GM23338 (cell line): ENCODE results near the gene KRT85. TPM values are rescaled to one million over a fixed set of nuclear protein-coding genes. Genes with fewer than 3 reads are reported as not detected.

Source experiments
- ATAC-seq: fragments of 200-7000 bp; cut with Tn5 transposase; 3 replicates; pipeline ENCODE4 v1.9.1; 2020
- DNase-seq: peaks from one replicate; pipeline ENCODE4 v3.0.0-alpha.2; 2015; ENCODE audit warnings: low spot score
- H2AFZ ChIP-seq: fragments of 200-600 bp; sonication (generic); 2 replicates; pipeline ENCODE4 v1.8.0; 2016; ENCODE audit warnings: antibody characterized with exemption, mild to moderate bottlenecking, moderate library complexity
- H3F3A ChIP-seq: fragments of 200-600 bp; sonication (generic); replicated peaks from 2 replicates; pipeline ENCODE4 v1.8.0; 2017; ENCODE audit warnings: antibody characterized with exemption, mixed run types, low read depth
- H3K27ac ChIP-seq: fragments of 200-600 bp; sonication (generic); 2 replicates; pipeline ENCODE4 v1.6.1; 2016; ENCODE audit warnings: low read depth
- H3K27me3 ChIP-seq: fragments of 200-600 bp; sonication (generic); 2 replicates; pipeline ENCODE4 v1.8.0; 2016; ENCODE audit warnings: mild to moderate bottlenecking, mixed run types, moderate library complexity; ENCODE audit not compliant: insufficient read depth
- H3K36me3 ChIP-seq: fragments of 200-600 bp; sonication (generic); 2 replicates; pipeline ENCODE4 v1.8.0; 2016; ENCODE audit warnings: mild to moderate bottlenecking; ENCODE audit not compliant: insufficient read depth
- H3K4me1 ChIP-seq: fragments of 200-600 bp; sonication (generic); 2 replicates; pipeline ENCODE4 v1.8.0; 2016; ENCODE audit warnings: mild to moderate bottlenecking, moderate library complexity; ENCODE audit not compliant: insufficient read depth
- H3K4me2 ChIP-seq: fragments of 200-600 bp; sonication (generic); 2 replicates; pipeline ENCODE4 v1.7.1; 2017; ENCODE audit warnings: mixed run types
- H3K4me3 ChIP-seq: fragments of 200-600 bp; sonication (generic); 2 replicates; pipeline ENCODE4 v1.6.1; 2016; ENCODE audit warnings: mixed run types
- H3K79me2 ChIP-seq: fragments of 200-600 bp; sonication (generic); replicated peaks from 2 replicates; pipeline ENCODE4 v1.8.0; 2017; ENCODE audit warnings: mild to moderate bottlenecking; ENCODE audit not compliant: insufficient read depth
- H3K9me2 ChIP-seq: fragments of 200-600 bp; sonication (generic); 2 replicates; pipeline ENCODE4 v1.8.0; 2017; ENCODE audit not compliant: insufficient read depth
- H4K20me1 ChIP-seq: fragments of 200-600 bp; sonication (generic); replicated peaks from 2 replicates; pipeline ENCODE4 v1.8.0; 2017; ENCODE audit warnings: mild to moderate bottlenecking; ENCODE audit not compliant: insufficient read depth
- H3K27ac Mint-ChIP-seq: 2 replicates; pipeline ENCODE4 v1.8.0; 2020; ENCODE audit warnings: inconsistent platforms, mild to moderate bottlenecking, moderate library complexity, mixed read lengths
- H3K27me3 Mint-ChIP-seq: 3 replicates; pipeline ENCODE4 v1.8.0; 2022; ENCODE audit warnings: low read depth, mild to moderate bottlenecking, moderate library complexity, mixed read lengths, inconsistent platforms; ENCODE audit not compliant: insufficient read depth, poor library complexity
- H3K36me3 Mint-ChIP-seq: 3 replicates; pipeline ENCODE4 v1.8.0; 2021; ENCODE audit warnings: low read depth, mild to moderate bottlenecking, inconsistent platforms, moderate library complexity, mixed read lengths
- H3K4me1 Mint-ChIP-seq: 3 replicates; pipeline ENCODE4 v1.8.0; 2020; ENCODE audit warnings: mild to moderate bottlenecking, inconsistent platforms, mixed read lengths
- H3K4me3 Mint-ChIP-seq: 3 replicates; pipeline ENCODE4 v1.8.0; 2021; ENCODE audit warnings: moderate library complexity, mild to moderate bottlenecking, inconsistent platforms, mixed read lengths
- H3K9me3 Mint-ChIP-seq: 3 replicates; pipeline ENCODE4 v1.8.0; 2020; ENCODE audit warnings: moderate library complexity, mild to moderate bottlenecking, inconsistent platforms, mixed read lengths
- CREB1 ChIP-seq: fragments of 250-450 bp; sonication (Bioruptor Pico); IDR thresholded peaks from 2 replicates; pipeline ENCODE4 v1.5.0; 2020; ENCODE audit warnings: low read depth, mild to moderate bottlenecking, moderate library complexity
- CTCF ChIP-seq, 2 experiments: fragments of 200-600 bp in 1 of 2; sonication (generic) in 1 of 2; conservative IDR thresholded peaks; 2 replicates each; pipeline versions ENCODE4 v1.5.1 to v1.6.1; 2016 to 2017; ENCODE audit warnings: antibody characterized with exemption in 2 of 2, low read depth in 2 of 2, mild to moderate bottlenecking in 2 of 2, moderate library complexity in 1 of 2
- EZH2phosphoT487 ChIP-seq: fragments of 200-600 bp; sonication (generic); IDR thresholded peaks from one replicate; pipeline ENCODE4 v1.8.1; 2018; ENCODE audit warnings: antibody characterized with exemption; ENCODE audit not compliant: unreplicated experiment
- JUNB ChIP-seq: IDR thresholded peaks from one replicate; pipeline ENCODE4 v1.6.1; 2016; ENCODE audit warnings: antibody characterized with exemption; ENCODE audit not compliant: unreplicated experiment
- ZNF114 ChIP-seq: fragments of 250-450 bp; sonication (Bioruptor Pico); IDR thresholded peaks from 2 replicates; pipeline ENCODE4 v1.5.0; 2020; ENCODE audit warnings: mild to moderate bottlenecking, moderate library complexity
- ZNF331 ChIP-seq: fragments of 250-450 bp; sonication (Bioruptor Pico); IDR thresholded peaks from 2 replicates; pipeline ENCODE4 v1.5.0; 2020; ENCODE audit warnings: low read depth, mild to moderate bottlenecking, moderate library complexity
- ZNF462 ChIP-seq: fragments of 250-450 bp; sonication (Bioruptor Pico); IDR thresholded peaks from 2 replicates; pipeline ENCODE4 v1.5.0; 2020; ENCODE audit warnings: mild to moderate bottlenecking, moderate library complexity
- polyA plus RNA-seq: library from polyadenylated mRNA; unstranded; fragments of >200 nt; fragmentation: Nextera tagmentation; extraction: Ambion mirVana; gene quantifications from 2 replicates; pipeline ENCODE4 v1.2.1, GENCODE V29; 2016
- total RNA-seq: library from RNA; depleted of rRNA; stranded (reverse); fragments of >200 nt; shearing (Covaris generic); gene quantifications from 2 replicates; pipeline ENCODE4 v1.2.3, GENCODE V29; 2014

Gene KRT85
- total and polyA plus RNA-seq, 2 experiments from 2014 or later: not detected

- no peak overlapping the region for H3K27ac ChIP-seq
- no peak overlapping the region for H2AFZ ChIP-seq
- TF ChIP-seq CREB1 (no peak), ZNF114 (CRISPR knock-in tag) (no peak), JUNB (no peak), EZH2phosphoT487 (no peak), ZNF462 (no peak), CTCF (conservative IDR thresholded peaks at IDR 0.05; ENCODE audit: low read depth in 2 of 2) (no peak), ZNF331 (no peak)
- no peaks in the 10 kb centered on the region for H3K27me3 ChIP-seq
- no peaks in the 10 kb centered on the region for H3K36me3 ChIP-seq
- Mint-ChIP-seq H3K27me3 (peaks cover 5% of the 10 kb centered on the region), H3K9me3 (no peaks in the 10 kb centered on the region), H3K4me3 (no peak overlapping the region), H3K4me1 (peaks cover 7% of the 10 kb centered on the region; the same call in 2 of the 3 replicates), H3K36me3 (no peaks in the 10 kb centered on the region), H3K27ac (no peak overlapping the region)
- ATAC-seq (no peak), DNase-seq (no peak)
- H3F3A ChIP-seq: no peaks in the 10 kb centered on the region
- no peaks in the 10 kb centered on the region for H4K20me1 ChIP-seq
- H3K79me2 ChIP-seq: no peaks in the 10 kb centered on the region
- no peak overlapping the region for H3K4me3 ChIP-seq
- no peaks in the 10 kb centered on the region for H3K4me1 ChIP-seq
- H3K4me2 ChIP-seq: no peak overlapping the region
- H3K9me2 ChIP-seq: no peaks in the 10 kb centered on the region
These were observed 39.3 kb downstream of the KRT85 start for GRCh38 chr12:52327830-52328500.
